ENCODE results near the gene PTPRD.

The PTPRD gene

DNA sequence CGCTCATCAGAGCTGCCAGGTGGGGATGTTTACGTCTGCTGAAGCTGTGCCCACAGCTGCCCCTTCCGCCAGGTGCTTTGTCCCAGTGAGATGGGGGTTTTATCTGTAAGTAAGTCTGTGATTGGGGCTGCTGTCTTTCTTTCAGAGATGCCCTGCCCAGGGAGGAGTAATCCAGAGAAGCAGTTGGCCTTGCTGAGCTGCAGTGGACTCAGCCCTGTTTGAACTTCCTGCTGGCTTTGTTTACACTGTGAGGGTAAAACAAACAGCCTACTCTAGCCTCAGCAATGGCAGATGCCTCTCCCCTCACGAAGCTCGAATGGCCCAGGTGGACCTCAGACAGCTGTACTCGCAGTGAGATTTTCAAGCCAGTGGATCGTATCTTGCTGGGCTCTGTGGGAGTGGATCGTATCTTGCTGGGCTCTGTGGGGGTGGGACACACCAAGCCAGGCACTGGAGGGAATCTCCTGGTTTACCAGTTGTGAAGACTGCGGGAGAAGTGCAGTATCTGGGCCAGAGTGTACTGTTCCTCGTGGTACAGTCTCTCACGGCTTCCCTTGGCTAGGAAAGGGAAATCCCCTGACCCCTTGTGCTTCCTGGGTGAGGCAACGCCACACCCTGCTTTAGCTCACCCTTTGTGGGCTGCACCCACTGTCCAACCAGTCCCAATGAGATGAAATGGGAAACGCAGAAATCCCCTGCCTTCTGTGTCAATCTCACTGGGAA, 2283.1 kb downstream of the PTPRD start:
- no peak for DNase-seq (ENCODE audit: low read depth)

DNA sequence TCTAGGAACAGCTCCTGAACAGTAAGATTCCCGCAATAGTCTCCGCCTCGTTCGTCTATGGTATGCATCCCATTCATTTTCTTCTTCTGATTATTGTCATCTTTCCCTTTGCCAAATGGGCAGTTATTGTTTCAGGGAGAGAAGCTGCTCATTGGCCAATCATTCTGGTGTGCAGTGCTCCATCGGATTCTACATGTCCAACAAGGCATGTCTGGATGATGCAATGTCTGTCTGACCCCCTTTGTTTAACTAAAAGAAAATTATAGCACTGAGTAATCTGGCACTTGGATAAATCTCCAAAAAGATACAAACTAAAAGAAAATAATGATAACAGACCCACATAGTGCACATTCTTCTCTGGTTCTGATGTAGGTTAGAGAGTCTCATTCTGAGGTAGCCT, 2297.6 kb downstream of the PTPRD start:
- no peak for DNase-seq (ENCODE audit: low read depth)

DNA sequence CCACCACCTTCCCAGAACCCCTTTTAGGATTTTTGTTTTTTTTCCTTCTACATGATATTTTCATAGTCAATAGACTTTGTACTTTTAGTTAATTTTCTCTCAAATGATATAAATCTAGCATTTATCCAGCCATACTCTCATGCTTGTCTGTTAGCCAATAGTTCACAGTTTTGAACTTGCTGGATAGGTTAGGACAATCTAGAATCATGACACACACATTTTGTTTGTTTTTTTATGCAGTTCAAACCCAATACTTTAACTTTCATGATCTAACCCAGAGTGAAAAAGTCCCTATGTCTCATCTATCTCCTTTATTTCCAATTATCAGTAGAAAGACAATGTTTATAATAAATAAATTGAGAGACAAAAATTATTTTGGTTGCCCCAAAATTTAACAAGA, 2303.5 kb downstream of the PTPRD start:
- DNase-seq (ENCODE audit: low read depth) = no peak

DNA sequence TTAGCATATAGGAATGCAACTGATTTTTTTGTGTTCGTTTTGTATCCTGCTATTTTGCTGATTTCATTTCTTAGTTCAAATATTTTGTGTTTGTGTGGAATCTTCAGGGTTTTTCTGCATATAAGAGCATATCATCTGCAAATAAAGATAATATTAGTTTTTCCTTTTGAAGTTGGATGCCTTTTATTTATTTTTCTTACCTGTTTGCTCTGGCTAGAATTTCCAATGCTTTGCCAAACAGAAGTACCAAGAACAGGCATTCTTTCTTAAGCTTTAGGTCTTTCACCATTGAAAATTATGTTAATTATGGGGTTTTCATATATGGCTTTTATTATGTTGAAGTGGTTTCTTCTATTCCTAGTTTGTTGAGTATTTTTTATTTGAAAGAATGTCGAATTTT, 2308.1 kb downstream of the PTPRD start:
- no peak for DNase-seq (ENCODE audit: low read depth)

DNA sequence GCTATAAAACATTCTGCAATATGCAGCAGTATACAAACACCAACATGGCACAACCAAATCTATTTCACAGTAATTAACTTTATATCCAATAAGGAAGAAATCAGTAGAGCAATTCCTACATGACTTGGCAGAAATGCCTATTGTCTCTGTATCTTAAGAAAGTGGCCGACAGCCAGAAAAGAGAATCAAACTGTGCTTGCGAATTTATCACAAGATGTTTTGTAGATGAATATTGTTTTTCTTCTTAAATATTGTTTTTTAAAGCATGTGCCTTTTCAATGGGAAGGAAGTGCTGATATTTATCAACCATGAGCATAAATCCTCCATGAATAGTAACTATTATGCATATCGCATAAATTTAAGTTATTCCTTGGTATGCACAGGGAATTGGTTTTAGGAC, 2311.5 kb downstream of the PTPRD start:
- DNase-seq (ENCODE audit: low read depth) = no peak

DNA sequence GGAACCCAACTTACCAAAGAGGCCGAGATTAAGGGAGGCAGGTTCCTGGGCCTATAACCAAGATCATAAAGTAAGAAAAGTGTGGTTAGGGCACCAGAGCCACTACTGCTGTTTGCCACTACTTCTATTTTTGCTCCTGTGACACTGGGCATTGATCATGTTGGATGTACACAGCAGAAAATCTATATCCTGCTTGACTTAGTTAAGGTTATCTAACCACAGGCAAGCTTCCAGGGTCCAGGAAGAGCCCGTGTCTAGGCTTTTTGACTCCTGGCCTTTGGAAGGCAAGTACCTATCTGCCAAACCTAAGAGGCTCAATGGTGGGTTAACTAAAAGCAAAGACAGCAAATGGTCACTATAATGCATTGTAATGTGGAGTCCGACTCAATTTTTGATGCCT, 2315.8 kb downstream of the PTPRD start:
- DNase-seq (ENCODE audit: low read depth) = no peak

DNA sequence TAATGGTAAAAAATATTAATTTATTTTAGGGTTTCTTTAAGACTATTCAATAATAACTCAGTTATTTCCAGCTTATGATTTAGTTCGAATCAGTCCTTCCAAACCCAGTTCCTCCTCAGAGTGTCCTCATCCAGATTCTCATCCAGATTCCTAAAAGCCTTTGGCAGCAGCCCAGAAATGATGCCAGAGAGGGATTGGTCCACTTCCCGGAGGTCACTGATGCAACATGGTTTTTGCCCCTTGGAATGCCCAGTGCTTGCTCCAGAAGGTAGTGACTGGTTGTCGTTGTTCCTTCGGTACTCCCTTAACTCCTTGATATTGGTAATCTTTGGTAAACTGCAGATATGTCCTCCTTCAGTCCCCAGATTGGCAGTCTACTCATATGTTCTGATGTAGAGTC, 2320.1 kb downstream of the PTPRD start:
- no peak for DNase-seq (ENCODE audit: low read depth)

DNA sequence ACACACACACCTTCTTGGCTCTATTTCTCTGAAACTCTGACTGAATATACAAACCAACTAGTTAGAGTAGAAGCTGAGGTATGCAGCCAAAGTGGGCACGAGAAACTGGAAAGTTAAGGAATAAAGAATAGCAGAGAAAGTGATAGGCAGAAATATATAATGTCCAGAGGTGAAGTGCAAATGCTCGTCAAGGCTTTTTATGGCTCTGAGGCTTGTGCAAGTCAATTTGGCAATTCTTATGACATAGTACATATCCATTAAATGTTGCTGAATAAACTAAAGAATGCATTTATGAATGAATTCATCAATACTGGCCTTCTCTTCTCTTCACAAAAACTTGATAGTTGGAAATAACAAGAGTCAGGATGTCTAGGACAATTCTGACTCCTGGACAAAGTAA, 2323.1 kb downstream of the PTPRD start:
- DNase-seq (ENCODE audit: low read depth) = no peak

DNA sequence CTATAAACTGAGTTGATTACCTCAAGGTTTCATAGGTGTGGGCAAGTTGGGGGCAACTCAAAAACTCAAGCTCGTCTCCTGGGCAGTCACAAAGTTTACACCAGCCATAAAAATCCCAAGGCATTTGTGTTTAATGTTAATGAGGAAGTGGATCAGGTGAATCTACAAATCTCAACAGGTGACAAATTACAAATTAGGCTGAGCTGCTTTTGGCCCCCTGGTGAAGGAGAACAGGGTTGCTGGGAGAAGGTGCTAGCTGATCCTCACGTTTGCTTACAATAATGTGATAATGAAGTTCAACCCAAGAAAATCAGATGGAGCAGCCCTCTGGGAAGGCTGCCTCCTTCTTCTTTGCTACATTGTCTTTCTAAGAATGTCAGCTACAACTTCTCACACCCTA, 2324.8 kb downstream of the PTPRD start:
- no peak for DNase-seq (ENCODE audit: low read depth)

DNA sequence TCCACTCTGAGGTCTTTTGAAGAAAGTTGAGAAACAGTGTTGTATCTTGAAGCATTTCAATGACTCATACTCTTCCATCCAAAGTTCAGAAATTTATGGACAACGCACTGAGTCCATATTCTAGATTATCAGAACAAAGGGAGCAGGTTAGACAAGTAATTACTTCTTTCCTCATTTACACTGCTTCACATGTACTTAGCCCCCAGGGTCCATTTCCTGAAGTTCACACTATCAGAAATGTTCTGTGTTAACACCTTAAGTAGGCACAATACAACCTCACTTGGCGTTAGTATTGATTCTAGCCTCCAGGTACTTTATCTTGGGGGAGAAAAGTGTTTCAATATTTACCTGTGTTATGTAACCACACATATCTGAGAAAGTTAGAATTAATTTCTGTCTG, 2325.3 kb downstream of the PTPRD start:
- DNase-seq (ENCODE audit: low read depth) = no peak

DNA sequence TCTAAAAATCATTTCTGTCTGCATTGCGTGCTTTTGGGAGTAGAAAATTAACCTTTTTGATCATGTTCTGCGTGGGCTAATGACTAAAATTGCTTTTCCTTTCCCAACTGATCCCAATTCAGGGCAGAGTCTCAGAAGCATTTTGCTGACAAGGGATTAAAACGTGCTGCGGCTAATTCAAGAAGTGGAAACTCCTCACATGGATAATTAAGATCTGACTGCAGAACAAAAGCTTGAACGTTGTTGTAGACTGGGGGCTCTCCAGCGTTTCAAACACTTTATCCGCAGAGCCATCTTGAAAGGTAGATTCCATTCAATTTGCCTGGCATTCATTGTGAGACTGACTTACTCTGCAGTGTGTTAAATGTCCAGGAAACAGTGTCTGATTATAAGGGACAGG, 2327.9 kb downstream of the PTPRD start:
- DNase-seq (ENCODE audit: low read depth) = no peak

DNA sequence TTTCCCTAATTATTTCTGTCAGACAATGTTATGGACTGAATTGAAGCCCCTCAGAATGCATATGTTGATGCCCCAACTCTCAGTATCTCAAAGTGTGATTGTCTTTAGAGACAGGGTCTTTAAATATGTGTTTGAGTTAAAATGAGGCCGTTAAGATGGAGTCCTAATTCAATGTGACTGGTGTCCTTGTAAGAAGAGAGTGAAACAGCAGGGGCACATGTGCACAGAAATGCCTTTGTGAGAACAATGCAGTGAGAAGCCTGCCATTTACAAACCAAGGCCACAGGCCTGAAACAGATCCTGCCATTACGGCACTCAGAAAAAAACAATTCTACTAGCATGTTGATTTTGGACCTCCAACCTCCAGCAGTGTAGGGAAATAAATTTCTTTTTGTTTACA, 2330.3 kb downstream of the PTPRD start:
- DNase-seq (ENCODE audit: low read depth) = no peak

DNA sequence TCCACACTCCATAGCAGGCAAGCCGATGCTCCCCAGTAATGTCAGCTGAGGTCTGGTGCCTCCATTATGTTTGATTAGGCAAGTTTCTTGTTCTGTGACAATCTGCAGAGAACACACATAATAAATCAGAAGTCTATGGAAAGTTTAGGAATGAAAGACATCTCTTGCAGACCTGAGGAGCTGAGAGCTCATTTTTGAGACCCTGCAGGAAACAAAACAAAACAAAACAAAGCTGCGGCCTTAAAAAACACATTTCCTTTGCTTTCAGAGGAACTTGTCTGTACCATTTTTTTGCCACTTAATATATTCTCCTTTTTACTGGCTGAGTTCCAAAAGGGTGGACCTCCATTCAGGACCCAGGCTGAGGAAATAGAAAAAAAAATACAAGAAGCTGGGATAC, 2332.0 kb downstream of the PTPRD start:
- DNase-seq (ENCODE audit: low read depth) = no peak

DNA sequence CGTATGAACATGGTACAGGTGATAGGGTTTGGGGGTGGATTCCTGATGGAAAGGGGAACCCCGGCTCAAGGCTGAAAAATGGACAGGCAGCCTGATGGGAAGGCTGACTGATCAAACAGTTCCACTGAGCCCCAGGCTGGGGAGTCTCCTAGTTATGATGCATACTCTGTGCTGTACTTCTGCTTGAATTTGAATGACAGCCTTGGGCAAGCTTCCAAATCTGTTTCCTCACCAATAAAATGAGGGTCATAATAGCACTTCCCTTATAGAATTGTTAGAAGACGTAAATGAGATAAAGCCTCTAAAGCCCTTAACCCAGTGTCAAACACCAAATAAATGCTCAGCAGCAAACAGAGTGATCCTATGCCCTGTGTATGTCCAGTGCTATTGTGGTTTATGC, 2334.8 kb downstream of the PTPRD start:
- no peak for DNase-seq (ENCODE audit: low read depth)

DNA sequence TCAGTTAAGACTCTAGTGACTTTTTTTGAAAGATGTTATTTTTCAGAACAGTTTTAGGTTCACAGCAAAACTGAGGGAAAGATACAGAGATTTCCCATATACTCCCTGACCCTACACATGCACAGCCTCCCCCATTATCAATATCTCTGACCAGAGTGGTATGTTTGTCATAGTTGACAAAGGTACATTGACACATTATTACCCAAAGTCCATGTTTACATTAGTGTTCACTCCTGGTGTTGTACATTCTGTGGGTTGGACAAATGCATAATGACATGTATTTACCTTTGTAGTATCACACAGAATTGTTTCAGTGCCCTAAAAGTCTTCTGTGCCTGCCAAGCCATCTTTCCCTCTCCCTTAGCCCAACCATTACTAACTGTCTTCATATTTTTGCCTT, 2342.6 kb downstream of the PTPRD start:
- DNase-seq (ENCODE audit: low read depth) = no peak

DNA sequence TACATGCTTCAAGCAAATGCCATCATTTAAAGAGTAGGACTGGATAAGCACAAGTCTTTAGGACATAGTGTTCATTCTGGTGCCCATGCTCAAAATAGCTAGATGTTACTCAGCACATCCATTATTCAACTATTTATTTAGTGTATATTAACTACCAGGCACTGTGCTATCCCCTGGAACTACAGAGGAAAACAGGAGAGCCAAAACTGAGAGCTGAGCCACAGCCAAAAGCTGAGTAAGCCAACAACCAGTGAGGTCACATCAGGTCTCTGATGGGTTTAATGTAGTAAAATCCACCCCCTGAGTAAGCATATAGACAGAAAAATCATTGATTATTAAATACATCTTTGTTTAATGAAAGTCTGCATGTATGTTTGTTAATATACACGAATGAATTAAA, 2343.9 kb downstream of the PTPRD start:
- DNase-seq (ENCODE audit: low read depth) = no peak

DNA sequence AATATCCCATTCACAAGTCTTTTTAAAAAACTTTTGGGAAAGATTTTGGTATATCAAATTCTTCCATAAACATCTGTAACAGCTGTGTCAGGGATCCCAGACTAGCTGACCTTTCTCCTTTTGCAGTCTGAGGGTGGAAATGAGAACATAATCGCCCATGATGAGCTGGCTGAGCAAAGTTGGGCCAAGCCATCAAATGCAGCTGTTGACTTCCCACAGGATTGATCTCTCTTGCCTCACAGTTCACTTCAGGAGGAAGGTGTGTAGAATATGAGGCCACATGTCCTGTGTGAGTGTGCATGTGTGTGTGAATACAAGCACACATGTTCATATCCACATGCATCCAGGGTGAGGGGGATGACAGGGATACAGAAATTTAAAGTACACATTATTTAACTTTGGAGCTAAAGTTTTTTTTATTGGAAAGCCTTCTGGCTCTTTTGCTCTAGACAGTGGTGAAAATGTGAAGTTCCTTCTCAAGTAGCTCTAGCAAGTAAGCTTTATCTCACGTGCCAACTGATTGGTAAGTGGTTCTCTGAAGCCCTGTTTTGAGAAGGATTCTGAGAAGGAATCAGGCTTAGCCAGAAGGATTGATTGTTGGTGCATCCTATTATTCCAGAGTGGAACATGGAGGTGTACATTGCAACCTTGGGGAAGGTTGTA, 2344.5 kb downstream of the PTPRD start:
- no peak for DNase-seq (ENCODE audit: low read depth)

DNA sequence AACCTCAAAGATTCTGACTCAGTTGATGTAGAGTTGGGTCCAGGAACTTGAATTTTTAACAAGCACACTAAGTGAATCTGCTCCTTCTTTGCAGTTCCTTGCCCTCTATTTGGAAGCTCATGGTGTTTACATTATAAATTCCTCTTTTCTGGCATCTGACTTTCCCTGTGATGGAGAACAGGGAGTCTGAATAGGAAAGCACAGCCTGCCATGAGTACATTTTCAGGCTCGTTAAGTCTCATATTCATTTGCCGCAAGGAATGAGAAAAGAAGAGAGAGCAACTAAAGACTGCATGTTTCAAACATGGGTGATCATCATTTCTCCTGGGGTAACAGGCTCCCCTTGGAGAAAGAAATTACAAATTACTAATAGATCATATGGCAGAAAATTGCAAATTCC, 2345.2 kb downstream of the PTPRD start:
- no peak for DNase-seq (ENCODE audit: low read depth)

DNA sequence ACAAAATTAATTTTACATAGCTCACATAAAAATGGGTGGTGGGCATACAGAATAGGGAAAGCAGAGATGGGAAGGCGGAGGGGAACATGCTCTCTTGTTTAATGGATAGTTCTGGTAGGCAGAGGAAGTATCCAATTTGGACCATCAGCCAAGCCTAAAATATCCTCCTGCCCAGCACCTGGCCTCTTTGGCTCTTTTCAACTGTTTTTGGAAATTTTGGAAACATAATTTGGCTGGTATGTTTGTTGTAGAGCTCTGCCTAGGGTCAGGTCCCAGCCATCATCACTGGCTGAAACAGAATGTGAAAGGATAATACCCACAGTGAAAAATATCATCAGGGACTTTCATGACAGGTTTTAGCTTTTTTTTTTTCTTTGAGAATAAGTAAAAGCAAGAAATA, 2345.9 kb downstream of the PTPRD start:
- DNase-seq (ENCODE audit: low read depth) = no peak

DNA sequence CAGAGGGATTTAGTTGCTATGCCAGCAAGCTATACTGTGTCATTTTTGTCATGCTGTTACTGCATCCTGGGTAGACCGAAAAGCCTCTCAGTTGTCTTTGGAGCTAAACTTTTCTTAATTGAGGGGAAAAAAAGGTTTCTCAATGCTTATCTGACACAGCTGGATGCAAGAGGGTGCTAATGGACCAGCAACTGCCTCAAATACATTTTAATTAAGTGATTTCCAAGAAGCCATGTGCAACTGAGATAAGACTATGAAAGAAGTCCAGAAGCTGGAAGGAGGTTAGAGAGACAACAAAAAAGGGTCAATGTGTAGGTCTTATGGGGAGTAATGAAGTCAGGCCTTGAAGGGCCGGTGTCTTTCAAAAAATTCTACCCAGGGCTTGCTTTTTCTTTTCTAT, 2347.5 kb downstream of the PTPRD start:
- no peak for DNase-seq (ENCODE audit: low read depth)

Measured in EH (cell line).